HepG2 (cell line): ENCODE results near the gene CSNK1E. TPM values are rescaled to one million over a fixed set of nuclear protein-coding genes. Genes with fewer than 3 reads are reported as not detected.

ENCODE experiments used
- CENPX ChIP-seq: sonication (generic); formaldehyde crosslinking; IDR thresholded peaks from 2 replicates; pipeline ENCODE4 v1.9.0; 2021; ENCODE audit warnings: mild to moderate bottlenecking, missing genetic modification reagents, moderate library complexity
- HDAC1 ChIP-seq: sonication (generic); formaldehyde crosslinking; IDR thresholded peaks from 2 replicates; pipeline ENCODE4 v1.5.1; 2020; ENCODE audit warnings: mild to moderate bottlenecking, missing genetic modification reagents
- KDM6A ChIP-seq: IDR thresholded peaks from 2 replicates; pipeline ENCODE4 v1.6.1; 2016; ENCODE audit warnings: low read depth
- NAIF1 ChIP-seq: sonication (generic); formaldehyde crosslinking; IDR thresholded peaks from 2 replicates; pipeline ENCODE4 v1.5.0; 2020; ENCODE audit warnings: mild to moderate bottlenecking, missing genetic modification reagents, borderline replicate concordance
- NR2C2 ChIP-seq: sonication (generic); formaldehyde crosslinking; IDR thresholded peaks from 2 replicates; pipeline ENCODE4 v1.4.0; 2020; ENCODE audit warnings: missing genetic modification reagents, mild to moderate bottlenecking, moderate library complexity, borderline replicate concordance
- SOX6 ChIP-seq, 2 experiments: fragments of 450-650 bp in 1 of 2; sonication (generic) in 1 of 2; formaldehyde crosslinking in 1 of 2; IDR thresholded peaks; 2 replicates each; pipeline versions ENCODE4 v1.4.0 to v1.6.1; 2017 to 2020; ENCODE audit warnings: antibody characterized with exemption in 1 of 2, mild to moderate bottlenecking in 1 of 2, missing genetic modification reagents in 1 of 2
- SRY ChIP-seq: sonication (generic); formaldehyde crosslinking; IDR thresholded peaks from 2 replicates; pipeline ENCODE4 v1.8.0; 2022; ENCODE audit warnings: mild to moderate bottlenecking, missing genetic modification reagents
- ZNF225 ChIP-seq: sonication (generic); formaldehyde crosslinking; IDR thresholded peaks from 2 replicates; pipeline ENCODE4 v1.4.0; 2020; ENCODE audit warnings: mild to moderate bottlenecking, missing genetic modification reagents
- ZNF335 ChIP-seq: sonication (generic); formaldehyde crosslinking; IDR thresholded peaks from 2 replicates; pipeline ENCODE4 v1.4.0; 2020; ENCODE audit warnings: missing genetic modification reagents
- ZNF564 ChIP-seq: sonication (generic); formaldehyde crosslinking; IDR thresholded peaks from 2 replicates; pipeline ENCODE4 v1.8.1; 2023; ENCODE audit warnings: mild to moderate bottlenecking, missing genetic modification reagents
- ZSCAN25 ChIP-seq: sonication (generic); formaldehyde crosslinking; IDR thresholded peaks from 2 replicates; pipeline ENCODE4 v1.8.0; 2022; ENCODE audit warnings: mild to moderate bottlenecking, missing genetic modification reagents
- polyA plus RNA-seq, 8 experiments: library from polyadenylated mRNA; depleted of rRNA in 3 of 8; stranded (reverse) in 7 of 8; unstranded in 1 of 8; fragments of >200 nt; fragmentation: Illumina TruSeq in 4 of 8; extraction: Trizol in 4 of 8; gene quantifications; 2 replicates each; pipeline versions ENCODE4 v1.2.1 to v1.2.3, GENCODE V29; 2011 to 2016; ENCODE audit warnings: low read depth in 4 of 8, missing spikeins in 1 of 8, mixed read lengths in 1 of 8; ENCODE audit not compliant: insufficient read depth in 1 of 8
- total RNA-seq, 5 experiments: library from RNA; depleted of rRNA; stranded (reverse); fragments of >200 nt; fragmentation: Illumina TruSeq; extraction: Trizol; gene quantifications; 2 replicates each; pipeline ENCODE4 v1.2.3, GENCODE V29; 2016; ENCODE audit warnings: low read depth in 1 of 5
- TF ChIP-seq, protein P1 (sequence below): IDR thresholded peaks from 2 replicates; pipeline ENCODE4 v1.6.1; 2016
- TF ChIP-seq, protein P2 (sequence below): IDR thresholded peaks from 2 replicates; pipeline ENCODE4 v1.6.1; 2012; ENCODE audit warnings: inconsistent platforms
- TF ChIP-seq, protein P3 (sequence below): sonication (generic); formaldehyde crosslinking; IDR thresholded peaks from 2 replicates; pipeline ENCODE4 v1.4.0; 2020; ENCODE audit warnings: missing genetic modification reagents
- TF ChIP-seq, protein P4 (sequence below): sonication (generic); formaldehyde crosslinking; conservative IDR thresholded peaks from 2 replicates; pipeline ENCODE4 v1.4.0; 2020; ENCODE audit warnings: mild to moderate bottlenecking, missing genetic modification reagents, moderate library complexity
- TF ChIP-seq, protein P5 (sequence below): sonication (generic); formaldehyde crosslinking; IDR thresholded peaks from 2 replicates; pipeline ENCODE4 v1.5.1; 2020; ENCODE audit warnings: mild to moderate bottlenecking, missing genetic modification reagents, moderate library complexity

Gene CSNK1E
- total and polyA plus RNA-seq, 2 of the 13 experiments (the other 11 are each of a cell fraction or from before 2014, with no cell fraction given): 34.7 to 129 TPM

DNA sequence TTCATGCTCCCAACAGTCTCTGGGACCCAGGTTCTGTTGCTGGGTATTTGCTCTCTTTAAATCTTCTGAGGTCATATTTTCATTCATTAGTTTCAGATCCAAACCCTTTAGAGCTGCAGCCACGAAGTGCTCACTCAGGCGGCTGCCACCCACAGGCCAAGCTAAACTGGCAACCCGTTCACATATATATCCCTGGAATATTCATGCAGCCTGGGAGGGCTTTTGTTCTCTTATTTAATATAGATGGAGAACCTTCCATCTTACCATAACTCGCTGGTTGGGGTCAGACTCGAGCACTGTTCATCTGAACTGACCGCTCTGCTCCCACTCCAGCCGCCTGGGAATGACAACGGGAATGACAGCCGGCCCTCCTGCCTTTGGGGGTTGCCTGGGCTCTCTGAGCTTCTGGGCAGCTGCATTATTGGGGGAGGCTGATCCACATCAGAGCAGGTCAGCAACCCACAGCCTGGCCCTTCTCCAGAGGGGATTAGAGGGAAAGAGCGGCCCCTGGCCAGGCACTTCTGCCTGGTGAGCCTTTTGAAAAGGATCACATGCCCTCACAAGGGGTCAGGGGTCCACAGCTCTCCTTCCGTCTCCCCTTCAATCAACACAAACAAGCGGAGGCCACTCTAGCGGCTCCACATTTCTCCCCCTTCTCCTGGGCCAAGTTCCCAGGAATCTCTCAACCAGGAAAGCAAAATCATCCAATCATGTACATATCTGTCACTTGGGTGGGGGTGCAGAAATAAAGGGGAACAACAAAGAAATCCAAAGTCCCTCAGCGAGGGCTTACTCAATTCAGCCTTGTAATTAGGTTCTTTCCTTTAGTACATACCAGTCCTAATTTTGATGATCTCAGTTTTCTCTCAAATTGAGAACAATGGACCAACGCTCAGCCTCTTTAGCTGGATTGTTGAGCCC lies 56.2 kb downstream of the CSNK1E start (continued):
- TF ChIP-seq, protein P1, sequence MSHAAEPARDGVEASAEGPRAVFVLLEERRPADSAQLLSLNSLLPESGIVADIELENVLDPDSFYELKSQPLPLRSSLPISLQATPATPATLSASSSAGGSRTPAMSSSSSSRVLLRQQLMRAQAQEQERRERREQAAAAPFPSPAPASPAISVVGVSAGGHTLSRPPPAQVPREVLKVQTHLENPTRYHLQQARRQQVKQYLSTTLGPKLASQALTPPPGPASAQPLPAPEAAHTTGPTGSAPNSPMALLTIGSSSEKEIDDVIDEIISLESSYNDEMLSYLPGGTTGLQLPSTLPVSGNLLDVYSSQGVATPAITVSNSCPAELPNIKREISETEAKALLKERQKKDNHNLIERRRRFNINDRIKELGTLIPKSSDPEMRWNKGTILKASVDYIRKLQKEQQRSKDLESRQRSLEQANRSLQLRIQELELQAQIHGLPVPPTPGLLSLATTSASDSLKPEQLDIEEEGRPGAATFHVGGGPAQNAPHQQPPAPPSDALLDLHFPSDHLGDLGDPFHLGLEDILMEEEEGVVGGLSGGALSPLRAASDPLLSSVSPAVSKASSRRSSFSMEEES (CRISPR knock-in tag): peak; percentile 89
- TF ChIP-seq, protein P2, sequence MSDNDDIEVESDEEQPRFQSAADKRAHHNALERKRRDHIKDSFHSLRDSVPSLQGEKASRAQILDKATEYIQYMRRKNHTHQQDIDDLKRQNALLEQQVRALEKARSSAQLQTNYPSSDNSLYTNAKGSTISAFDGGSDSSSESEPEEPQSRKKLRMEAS: 0 out of 2 replicates have a peak, but pooled peaks have one; percentile 22
- TF ChIP-seq ZNF225 (CRISPR knock-in tag) (no peak), KDM6A (no peak), SOX6 (IDR thresholded peaks at IDR 0.05) (no peak), SOX6 (CRISPR knock-in tag; IDR thresholded peaks at IDR 0.05) (0 out of 2 replicates have a peak, but pooled peaks have one; percentile 8), NR2C2 (CRISPR knock-in tag) (0 out of 2 replicates have a peak, but pooled peaks have one; percentile 25), ZNF564 (CRISPR knock-in tag) (no peak), SRY (0 out of 2 replicates have a peak, but pooled peaks have one; percentile 6), ZNF335 (CRISPR knock-in tag) (no peak), ZSCAN25 (CRISPR knock-in tag) (0 out of 2 replicates have a peak, but pooled peaks have one; percentile 62), HDAC1 (CRISPR knock-in tag) (peak; percentile 64), NAIF1 (CRISPR knock-in tag) (no peak), CENPX (CRISPR knock-in tag) (no peak)
- TF ChIP-seq, protein P3, sequence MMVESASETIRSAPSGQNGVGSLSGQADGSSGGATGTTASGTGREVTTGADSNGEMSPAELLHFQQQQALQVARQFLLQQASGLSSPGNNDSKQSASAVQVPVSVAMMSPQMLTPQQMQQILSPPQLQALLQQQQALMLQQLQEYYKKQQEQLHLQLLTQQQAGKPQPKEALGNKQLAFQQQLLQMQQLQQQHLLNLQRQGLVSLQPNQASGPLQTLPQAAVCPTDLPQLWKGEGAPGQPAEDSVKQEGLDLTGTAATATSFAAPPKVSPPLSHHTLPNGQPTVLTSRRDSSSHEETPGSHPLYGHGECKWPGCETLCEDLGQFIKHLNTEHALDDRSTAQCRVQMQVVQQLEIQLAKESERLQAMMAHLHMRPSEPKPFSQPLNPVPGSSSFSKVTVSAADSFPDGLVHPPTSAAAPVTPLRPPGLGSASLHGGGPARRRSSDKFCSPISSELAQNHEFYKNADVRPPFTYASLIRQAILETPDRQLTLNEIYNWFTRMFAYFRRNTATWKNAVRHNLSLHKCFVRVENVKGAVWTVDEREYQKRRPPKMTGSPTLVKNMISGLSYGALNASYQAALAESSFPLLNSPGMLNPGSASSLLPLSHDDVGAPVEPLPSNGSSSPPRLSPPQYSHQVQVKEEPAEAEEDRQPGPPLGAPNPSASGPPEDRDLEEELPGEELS (CRISPR knock-in tag): 0 out of 2 replicates have a peak, but pooled peaks have one; percentile 29
- TF ChIP-seq, protein P4, sequence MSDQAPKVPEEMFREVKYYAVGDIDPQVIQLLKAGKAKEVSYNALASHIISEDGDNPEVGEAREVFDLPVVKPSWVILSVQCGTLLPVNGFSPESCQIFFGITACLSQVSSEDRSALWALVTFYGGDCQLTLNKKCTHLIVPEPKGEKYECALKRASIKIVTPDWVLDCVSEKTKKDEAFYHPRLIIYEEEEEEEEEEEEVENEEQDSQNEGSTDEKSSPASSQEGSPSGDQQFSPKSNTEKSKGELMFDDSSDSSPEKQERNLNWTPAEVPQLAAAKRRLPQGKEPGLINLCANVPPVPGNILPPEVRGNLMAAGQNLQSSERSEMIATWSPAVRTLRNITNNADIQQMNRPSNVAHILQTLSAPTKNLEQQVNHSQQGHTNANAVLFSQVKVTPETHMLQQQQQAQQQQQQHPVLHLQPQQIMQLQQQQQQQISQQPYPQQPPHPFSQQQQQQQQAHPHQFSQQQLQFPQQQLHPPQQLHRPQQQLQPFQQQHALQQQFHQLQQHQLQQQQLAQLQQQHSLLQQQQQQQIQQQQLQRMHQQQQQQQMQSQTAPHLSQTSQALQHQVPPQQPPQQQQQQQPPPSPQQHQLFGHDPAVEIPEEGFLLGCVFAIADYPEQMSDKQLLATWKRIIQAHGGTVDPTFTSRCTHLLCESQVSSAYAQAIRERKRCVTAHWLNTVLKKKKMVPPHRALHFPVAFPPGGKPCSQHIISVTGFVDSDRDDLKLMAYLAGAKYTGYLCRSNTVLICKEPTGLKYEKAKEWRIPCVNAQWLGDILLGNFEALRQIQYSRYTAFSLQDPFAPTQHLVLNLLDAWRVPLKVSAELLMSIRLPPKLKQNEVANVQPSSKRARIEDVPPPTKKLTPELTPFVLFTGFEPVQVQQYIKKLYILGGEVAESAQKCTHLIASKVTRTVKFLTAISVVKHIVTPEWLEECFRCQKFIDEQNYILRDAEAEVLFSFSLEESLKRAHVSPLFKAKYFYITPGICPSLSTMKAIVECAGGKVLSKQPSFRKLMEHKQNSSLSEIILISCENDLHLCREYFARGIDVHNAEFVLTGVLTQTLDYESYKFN: peak; percentile 75
- TF ChIP-seq, protein P5, sequence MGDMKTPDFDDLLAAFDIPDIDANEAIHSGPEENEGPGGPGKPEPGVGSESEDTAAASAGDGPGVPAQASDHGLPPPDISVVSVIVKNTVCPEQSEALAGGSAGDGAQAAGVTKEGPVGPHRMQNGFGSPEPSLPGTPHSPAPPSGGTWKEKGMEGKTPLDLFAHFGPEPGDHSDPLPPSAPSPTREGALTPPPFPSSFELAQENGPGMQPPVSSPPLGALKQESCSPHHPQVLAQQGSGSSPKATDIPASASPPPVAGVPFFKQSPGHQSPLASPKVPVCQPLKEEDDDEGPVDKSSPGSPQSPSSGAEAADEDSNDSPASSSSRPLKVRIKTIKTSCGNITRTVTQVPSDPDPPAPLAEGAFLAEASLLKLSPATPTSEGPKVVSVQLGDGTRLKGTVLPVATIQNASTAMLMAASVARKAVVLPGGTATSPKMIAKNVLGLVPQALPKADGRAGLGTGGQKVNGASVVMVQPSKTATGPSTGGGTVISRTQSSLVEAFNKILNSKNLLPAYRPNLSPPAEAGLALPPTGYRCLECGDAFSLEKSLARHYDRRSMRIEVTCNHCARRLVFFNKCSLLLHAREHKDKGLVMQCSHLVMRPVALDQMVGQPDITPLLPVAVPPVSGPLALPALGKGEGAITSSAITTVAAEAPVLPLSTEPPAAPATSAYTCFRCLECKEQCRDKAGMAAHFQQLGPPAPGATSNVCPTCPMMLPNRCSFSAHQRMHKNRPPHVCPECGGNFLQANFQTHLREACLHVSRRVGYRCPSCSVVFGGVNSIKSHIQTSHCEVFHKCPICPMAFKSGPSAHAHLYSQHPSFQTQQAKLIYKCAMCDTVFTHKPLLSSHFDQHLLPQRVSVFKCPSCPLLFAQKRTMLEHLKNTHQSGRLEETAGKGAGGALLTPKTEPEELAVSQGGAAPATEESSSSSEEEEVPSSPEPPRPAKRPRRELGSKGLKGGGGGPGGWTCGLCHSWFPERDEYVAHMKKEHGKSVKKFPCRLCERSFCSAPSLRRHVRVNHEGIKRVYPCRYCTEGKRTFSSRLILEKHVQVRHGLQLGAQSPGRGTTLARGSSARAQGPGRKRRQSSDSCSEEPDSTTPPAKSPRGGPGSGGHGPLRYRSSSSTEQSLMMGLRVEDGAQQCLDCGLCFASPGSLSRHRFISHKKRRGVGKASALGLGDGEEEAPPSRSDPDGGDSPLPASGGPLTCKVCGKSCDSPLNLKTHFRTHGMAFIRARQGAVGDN (CRISPR knock-in tag): peak; percentile 52
